NB4 (cell line): ENCODE data around the gene TMED10.

ENCODE experiments used
- TF ChIP-seq, protein P1 (sequence below): IDR thresholded peaks from one replicate; pipeline ENCODE4 v1.5.1; 2012; ENCODE audit warnings: low read depth, low read length
- TF ChIP-seq, protein P2 (sequence below): IDR thresholded peaks from 2 replicates; pipeline ENCODE4 v1.6.1; 2011; ENCODE audit warnings: low read depth, low read length

DNA sequence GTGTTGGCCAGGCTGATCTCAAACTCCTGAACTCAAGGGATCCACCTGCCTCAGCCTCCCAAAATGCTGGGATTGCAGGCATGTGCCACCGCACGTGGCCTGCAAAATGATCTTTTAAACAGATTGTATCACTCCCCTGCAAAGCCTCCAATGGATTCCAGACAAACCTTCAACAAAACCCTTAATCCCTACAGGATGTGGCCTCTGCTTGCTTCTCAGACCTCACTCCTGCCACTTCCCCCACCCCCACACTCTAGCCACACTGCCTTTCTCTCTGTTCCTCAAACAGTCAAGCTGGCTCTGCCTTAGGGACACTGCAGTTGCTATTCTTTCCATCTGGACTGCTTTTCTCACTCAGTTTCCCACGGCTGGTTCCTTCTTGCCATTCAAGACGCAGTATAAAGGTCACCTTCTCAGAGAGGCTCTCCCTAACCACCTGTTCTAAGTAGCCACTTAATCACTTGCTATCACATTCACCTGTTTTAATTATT is 47.3 kb upstream of the TMED10 start:
- TF ChIP-seq, protein P1, sequence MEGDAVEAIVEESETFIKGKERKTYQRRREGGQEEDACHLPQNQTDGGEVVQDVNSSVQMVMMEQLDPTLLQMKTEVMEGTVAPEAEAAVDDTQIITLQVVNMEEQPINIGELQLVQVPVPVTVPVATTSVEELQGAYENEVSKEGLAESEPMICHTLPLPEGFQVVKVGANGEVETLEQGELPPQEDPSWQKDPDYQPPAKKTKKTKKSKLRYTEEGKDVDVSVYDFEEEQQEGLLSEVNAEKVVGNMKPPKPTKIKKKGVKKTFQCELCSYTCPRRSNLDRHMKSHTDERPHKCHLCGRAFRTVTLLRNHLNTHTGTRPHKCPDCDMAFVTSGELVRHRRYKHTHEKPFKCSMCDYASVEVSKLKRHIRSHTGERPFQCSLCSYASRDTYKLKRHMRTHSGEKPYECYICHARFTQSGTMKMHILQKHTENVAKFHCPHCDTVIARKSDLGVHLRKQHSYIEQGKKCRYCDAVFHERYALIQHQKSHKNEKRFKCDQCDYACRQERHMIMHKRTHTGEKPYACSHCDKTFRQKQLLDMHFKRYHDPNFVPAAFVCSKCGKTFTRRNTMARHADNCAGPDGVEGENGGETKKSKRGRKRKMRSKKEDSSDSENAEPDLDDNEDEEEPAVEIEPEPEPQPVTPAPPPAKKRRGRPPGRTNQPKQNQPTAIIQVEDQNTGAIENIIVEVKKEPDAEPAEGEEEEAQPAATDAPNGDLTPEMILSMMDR: no peak
- TF ChIP-seq, protein P2, sequence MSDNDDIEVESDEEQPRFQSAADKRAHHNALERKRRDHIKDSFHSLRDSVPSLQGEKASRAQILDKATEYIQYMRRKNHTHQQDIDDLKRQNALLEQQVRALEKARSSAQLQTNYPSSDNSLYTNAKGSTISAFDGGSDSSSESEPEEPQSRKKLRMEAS: peak; percentile 79
